Chondrocyte (in vitro differentiated cells): ENCODE measurements around the gene TBC1D21. TPM values are rescaled to one million over a fixed set of nuclear protein-coding genes. Genes with fewer than 3 reads are reported as not detected.

ENCODE experiments used
- DNase-seq: peaks from one replicate; pipeline ENCODE4 v3.0.0; 2021; ENCODE audit warnings: mixed read lengths, low spot score
- H3K27ac Mint-ChIP-seq: one replicate; pipeline ENCODE4 v1.8.0; 2021; ENCODE audit warnings: mild to moderate bottlenecking, moderate library complexity, mixed read lengths; ENCODE audit not compliant: unreplicated experiment
- H3K27me3 Mint-ChIP-seq: 2 replicates; pipeline ENCODE4 v1.8.0; 2021; ENCODE audit warnings: low read depth, mixed read lengths
- H3K36me3 Mint-ChIP-seq: 2 replicates; pipeline ENCODE4 v1.8.0; 2021; ENCODE audit warnings: low read depth, mixed read lengths
- H3K4me1 Mint-ChIP-seq: 2 replicates; pipeline ENCODE4 v1.8.0; 2021; ENCODE audit warnings: low read depth, mild to moderate bottlenecking, mixed read lengths
- H3K4me3 Mint-ChIP-seq: one replicate; pipeline ENCODE4 v1.8.0; 2021; ENCODE audit warnings: mild to moderate bottlenecking, moderate library complexity, mixed read lengths; ENCODE audit not compliant: unreplicated experiment
- H3K9me3 Mint-ChIP-seq: 2 replicates; pipeline ENCODE4 v1.8.0; 2021; ENCODE audit warnings: low read depth, mixed read lengths
- total RNA-seq: library from RNA; stranded (reverse); gene quantifications from 3 replicates; pipeline ENCODE4 v1.2.1, GENCODE V29; 2021
- TF ChIP-seq, protein P1 (sequence below): fragments of 200-600 bp; sonication (generic); IDR thresholded peaks from 2 replicates; pipeline ENCODE4 v1.5.0; 2021; ENCODE audit warnings: antibody characterized with exemption, mild to moderate bottlenecking, moderate library complexity

The TBC1D21 gene
- total RNA-seq, 1 donor from 2014 or later = not detected

DNA sequence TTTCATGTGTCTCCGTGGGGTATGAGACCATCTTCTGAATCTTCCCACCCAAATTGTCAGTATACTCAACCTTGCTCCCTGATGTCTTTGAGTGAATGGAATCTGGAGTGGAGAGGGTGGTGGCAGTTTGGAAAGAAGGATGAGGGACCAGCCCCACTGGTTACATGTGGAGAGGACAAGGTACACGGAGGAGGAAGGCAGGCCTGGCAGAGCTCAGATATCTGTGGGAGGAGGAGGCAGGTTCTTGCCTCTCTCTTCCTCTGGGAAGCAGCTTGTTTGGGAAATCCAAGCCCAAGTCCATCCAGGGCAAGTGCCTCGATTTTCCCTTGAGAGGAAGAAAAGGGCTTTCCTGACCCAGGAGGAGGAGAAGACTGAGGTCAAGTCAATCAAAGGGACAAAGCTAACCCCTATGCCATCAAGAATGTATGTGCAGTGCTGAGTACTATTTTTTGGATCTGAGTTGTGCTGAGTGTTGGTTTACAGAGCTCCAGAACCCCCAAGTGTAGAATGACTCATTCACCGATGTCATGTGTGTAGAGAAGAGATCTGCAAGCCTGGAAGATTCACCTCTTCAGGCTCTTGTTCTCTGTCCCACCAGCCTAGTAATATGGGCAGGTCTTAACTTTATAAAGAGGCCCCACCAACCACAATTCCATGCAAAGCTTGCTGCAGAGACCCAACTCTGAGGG, 33.1 kb downstream of the TBC1D21 start:
- H3K27me3 Mint-ChIP-seq = no peaks in the 10 kb centered on the region
- no peak for DNase-seq
- TF ChIP-seq, protein P1, sequence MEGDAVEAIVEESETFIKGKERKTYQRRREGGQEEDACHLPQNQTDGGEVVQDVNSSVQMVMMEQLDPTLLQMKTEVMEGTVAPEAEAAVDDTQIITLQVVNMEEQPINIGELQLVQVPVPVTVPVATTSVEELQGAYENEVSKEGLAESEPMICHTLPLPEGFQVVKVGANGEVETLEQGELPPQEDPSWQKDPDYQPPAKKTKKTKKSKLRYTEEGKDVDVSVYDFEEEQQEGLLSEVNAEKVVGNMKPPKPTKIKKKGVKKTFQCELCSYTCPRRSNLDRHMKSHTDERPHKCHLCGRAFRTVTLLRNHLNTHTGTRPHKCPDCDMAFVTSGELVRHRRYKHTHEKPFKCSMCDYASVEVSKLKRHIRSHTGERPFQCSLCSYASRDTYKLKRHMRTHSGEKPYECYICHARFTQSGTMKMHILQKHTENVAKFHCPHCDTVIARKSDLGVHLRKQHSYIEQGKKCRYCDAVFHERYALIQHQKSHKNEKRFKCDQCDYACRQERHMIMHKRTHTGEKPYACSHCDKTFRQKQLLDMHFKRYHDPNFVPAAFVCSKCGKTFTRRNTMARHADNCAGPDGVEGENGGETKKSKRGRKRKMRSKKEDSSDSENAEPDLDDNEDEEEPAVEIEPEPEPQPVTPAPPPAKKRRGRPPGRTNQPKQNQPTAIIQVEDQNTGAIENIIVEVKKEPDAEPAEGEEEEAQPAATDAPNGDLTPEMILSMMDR = no peak
- H3K9me3 Mint-ChIP-seq = no peaks in the 10 kb centered on the region
- H3K4me3 Mint-ChIP-seq = no peak overlapping the region
- peaks cover 20% of the 10 kb centered on the region for H3K36me3 Mint-ChIP-seq
- peaks cover 14% of the 10 kb centered on the region for H3K4me1 Mint-ChIP-seq
- H3K27ac Mint-ChIP-seq = no peak overlapping the region

DNA sequence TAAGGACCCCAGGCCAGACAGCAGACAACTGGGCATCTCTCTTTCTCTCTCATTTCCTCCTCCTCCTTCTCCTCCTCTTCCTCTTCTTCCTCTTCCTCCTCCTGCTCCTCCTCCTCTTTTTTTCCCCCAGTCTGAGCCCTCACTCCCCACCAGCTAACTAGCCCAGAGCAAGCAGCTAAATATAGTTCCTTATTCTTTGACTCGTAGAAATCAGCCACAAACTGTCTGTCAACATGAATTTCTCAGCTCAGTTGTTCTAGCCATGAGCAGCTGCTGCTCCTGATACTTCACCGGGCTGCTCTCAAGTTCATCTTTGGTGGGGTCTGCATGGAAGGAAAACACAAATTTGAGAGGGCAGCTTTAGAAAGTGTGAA, 33.7 kb downstream of the TBC1D21 start:
- H3K36me3 Mint-ChIP-seq = peaks cover 22% of the 10 kb centered on the region
- TF ChIP-seq, protein P1 = no peak
- H3K9me3 Mint-ChIP-seq = no peaks in the 10 kb centered on the region
- peaks cover 14% of the 10 kb centered on the region for H3K4me1 Mint-ChIP-seq
- peak overlapping the region; percentile 55 for H3K27ac Mint-ChIP-seq
- H3K4me3 Mint-ChIP-seq = no peak overlapping the region
- no peak for DNase-seq
- no peaks in the 10 kb centered on the region for H3K27me3 Mint-ChIP-seq

DNA sequence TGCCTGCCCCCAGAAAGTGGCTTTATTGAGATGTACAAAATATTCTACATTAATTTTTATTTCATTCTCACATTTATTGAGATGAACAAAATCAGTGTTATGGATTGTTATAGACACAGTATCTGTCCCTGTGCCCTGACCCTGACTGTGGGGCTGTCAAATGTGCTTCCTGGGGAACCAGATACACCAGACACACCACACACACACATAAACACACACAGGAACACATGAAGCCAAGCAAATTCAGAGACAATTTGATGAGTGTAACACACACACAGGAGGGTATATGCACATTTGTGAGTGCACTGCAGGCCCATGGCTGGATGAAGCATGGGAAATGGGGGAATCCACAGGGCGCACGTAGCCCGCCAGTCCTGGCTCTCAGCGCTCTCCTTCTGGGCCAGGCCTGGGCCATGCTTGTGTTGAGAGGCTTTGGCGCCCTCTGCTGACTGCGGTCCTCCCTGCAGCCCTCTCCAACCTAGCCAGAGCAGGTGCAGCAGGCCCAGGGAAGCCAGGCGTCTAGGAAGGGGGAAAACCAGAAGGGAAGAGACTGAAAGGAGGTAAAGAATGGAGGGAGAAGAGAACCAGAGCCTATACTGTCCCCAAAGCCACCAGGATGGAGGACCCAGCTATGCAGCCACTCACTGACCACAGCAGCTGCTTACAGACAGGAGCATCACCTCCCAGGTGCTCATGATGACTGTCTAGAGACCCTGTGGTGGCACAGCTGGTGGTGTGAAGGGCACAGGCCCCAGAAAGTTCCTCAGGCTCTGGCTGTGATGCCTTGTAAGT, 34.9 kb downstream of the TBC1D21 start:
- Mint-ChIP-seq H3K27me3 (no peaks in the 10 kb centered on the region), H3K4me3 (no peak overlapping the region), H3K9me3 (no peaks in the 10 kb centered on the region), H3K36me3 (peaks cover 28% of the 10 kb centered on the region), H3K4me1 (peaks cover 14% of the 10 kb centered on the region), H3K27ac (no peak overlapping the region)
- peak; percentile 85 for DNase-seq
- TF ChIP-seq, protein P1 = peak; percentile 92

DNA sequence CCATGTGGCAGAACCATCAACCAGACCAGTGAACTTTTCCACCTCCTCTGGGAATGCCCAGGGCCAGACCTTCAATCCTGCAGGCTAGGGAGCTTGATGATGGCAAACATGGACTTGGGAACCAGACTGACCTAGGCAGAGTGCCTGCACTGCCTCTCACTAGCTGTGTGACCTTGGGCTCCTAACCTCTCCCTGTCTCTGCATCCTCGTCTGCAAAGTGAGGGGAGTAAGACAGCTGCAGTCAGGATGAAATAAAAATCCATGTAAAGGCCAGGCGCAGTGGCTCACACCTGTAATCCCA, 35.4 kb downstream of the TBC1D21 start:
- peaks cover 28% of the 10 kb centered on the region for H3K36me3 Mint-ChIP-seq
- no peak overlapping the region for H3K27ac Mint-ChIP-seq
- TF ChIP-seq, protein P1 = no peak
- H3K9me3 Mint-ChIP-seq = no peaks in the 10 kb centered on the region
- peak; percentile 52 for DNase-seq
- peaks cover 14% of the 10 kb centered on the region for H3K4me1 Mint-ChIP-seq
- H3K4me3 Mint-ChIP-seq = no peak overlapping the region
- no peaks in the 10 kb centered on the region for H3K27me3 Mint-ChIP-seq

DNA sequence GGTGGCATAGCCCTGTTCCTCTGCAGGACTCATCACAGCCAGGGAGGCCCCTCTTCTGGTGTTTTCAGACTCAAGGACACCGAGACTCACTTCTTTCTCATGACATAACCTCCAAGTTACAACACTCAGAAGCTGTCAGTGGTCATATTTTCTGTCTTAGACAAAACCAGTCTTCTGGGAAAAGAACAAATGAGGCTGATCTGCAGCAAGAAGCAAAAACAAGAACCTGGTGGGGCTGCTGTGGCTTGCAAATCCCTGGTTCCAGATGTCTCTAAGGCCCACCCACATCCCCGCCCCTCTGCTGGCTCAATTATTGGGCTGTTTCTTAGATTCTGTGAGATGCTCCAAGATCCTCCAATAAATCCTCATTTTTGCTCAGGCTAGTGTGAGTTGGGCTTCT, 36.3 kb downstream of the TBC1D21 start:
- Mint-ChIP-seq H3K36me3 (peaks cover 25% of the 10 kb centered on the region), H3K4me3 (no peak overlapping the region), H3K27me3 (no peaks in the 10 kb centered on the region), H3K4me1 (peaks cover 14% of the 10 kb centered on the region), H3K27ac (no peak overlapping the region), H3K9me3 (no peaks in the 10 kb centered on the region)
- DNase-seq = no peak
- TF ChIP-seq, protein P1 = no peak
